ENCODE measurements around the gene HFE.
"Not testable (repeated sequence)": the region's sequence is repeated elsewhere in the genome, so short reads cannot be mapped to it uniquely, and the experiment has no call there.

Gene HFE

GRCh38 chr6:26048590-26048989 is 38.6 kb upstream of the HFE start:
- DNase-seq (ENCODE audit: extremely low read depth, low read depth), result no peak
- TF ChIP-seq, protein P1, sequence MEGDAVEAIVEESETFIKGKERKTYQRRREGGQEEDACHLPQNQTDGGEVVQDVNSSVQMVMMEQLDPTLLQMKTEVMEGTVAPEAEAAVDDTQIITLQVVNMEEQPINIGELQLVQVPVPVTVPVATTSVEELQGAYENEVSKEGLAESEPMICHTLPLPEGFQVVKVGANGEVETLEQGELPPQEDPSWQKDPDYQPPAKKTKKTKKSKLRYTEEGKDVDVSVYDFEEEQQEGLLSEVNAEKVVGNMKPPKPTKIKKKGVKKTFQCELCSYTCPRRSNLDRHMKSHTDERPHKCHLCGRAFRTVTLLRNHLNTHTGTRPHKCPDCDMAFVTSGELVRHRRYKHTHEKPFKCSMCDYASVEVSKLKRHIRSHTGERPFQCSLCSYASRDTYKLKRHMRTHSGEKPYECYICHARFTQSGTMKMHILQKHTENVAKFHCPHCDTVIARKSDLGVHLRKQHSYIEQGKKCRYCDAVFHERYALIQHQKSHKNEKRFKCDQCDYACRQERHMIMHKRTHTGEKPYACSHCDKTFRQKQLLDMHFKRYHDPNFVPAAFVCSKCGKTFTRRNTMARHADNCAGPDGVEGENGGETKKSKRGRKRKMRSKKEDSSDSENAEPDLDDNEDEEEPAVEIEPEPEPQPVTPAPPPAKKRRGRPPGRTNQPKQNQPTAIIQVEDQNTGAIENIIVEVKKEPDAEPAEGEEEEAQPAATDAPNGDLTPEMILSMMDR (IDR thresholded peaks at IDR 0.05; ENCODE audit: low read depth, low read length), result no peak

DNA sequence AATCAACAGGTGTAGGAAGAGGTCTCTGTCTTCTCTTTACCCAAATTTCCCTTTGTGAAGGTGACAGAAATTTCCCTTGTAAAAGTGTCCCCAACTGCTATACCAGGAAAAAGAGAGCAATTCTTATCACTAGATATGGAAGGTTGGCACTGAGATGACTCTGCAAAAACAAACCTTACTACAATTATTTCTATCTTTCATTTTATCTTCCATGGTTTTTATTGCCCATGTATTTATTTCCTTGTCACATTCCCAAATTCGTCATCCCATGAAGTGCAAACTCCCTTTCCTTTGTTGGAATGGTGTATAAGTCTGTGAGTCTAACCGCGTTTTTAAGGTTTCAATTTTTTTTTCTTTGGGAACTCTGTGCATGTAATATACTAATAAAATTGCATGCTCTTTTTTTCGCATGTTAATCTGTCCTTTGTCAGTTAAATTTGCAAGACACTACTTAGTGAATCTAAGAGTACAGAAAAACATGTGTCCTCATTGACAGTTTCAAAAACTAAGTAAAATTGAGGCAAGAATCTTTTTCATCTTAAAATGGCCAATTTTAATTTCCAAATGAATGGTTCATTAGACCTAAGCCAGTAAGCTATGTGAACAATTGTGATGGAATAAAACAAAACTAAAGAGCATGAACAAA is 35.4 kb upstream of the HFE start:
- DNase-seq (ENCODE audit: extremely low read depth, low read depth), result no peak
- TF ChIP-seq, protein P1 (IDR thresholded peaks at IDR 0.05; ENCODE audit: low read depth, low read length), result no peak

- DNase-seq (ENCODE audit: extremely low read depth, low read depth), result not testable (repeated sequence)
These were observed 34.4 kb upstream of the HFE start for GRCh38 chr6:26052762-26053250.

GRCh38 chr6:26053992-26054780 is 33.0 kb upstream of the HFE start:
- TF ChIP-seq, protein P1 (IDR thresholded peaks at IDR 0.05; ENCODE audit: low read depth, low read length), result no peak
- DNase-seq (ENCODE audit: extremely low read depth, low read depth), result no peak

DNA sequence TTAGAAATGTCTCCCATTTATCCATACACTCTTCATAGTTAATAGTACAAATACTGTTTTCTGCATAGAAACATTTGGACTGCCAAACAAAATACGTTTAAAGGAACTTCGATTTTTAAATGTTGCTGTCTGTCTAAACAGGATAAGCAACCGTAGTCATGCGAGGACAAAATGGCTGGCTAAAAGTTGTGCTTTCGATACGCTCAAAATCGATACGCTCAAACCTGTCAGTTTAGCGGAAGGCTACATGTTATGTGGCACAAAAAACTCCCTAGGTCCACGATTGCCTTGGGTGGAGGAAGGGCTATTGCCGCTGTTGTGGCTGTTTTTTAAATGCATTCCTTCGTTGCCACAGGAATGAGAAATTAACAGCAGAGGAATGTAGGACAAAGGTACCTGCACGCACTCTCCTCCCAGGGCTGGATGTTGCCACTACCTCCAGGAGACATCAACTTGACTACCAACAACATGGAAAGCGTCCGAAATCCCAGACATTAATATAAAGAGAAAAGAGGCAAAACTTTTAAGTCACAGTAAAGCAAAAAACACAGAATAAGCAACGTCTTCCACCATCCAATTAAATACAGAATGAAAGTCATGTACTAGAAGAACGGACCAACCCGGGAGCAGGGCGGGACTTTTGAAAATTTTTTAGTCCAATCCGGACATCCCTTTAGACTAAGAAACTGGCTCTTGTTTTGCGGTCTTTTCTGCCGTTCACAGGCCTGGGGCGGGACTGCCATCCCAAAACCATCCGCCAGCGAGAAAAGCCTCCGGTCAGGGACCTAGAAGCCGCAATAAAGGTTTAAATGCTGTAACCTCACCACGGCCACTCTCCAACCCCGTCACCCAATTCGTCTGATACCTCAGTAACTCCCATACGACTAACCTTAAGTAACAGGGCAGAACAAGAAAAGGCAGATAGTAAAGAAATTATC is 32.2 kb upstream of the HFE start:
- peak; percentile 89 for DNase-seq (ENCODE audit: extremely low read depth, low read depth)
- TF ChIP-seq, protein P1 (IDR thresholded peaks at IDR 0.05; ENCODE audit: low read depth, low read length), result no peak

- TF ChIP-seq, protein P1 (IDR thresholded peaks at IDR 0.05; ENCODE audit: low read depth, low read length), result no peak
- peak; percentile 74 for DNase-seq (ENCODE audit: extremely low read depth, low read depth)
These were observed 31.3 kb upstream of the HFE start for GRCh38 chr6:26055719-26056582.
